Panc1 (cell line): Measurements from ENCODE around the gene CCDC148.

Experiments used
- POLR2AphosphoS5 ChIP-seq: IDR thresholded peaks from 2 replicates; pipeline ENCODE4 v1.6.1; 2012; ENCODE audit warnings: mild to moderate bottlenecking, low read depth, low read length, moderate library complexity
- TCF7L2 ChIP-seq: IDR thresholded peaks from 2 replicates; pipeline ENCODE4 v1.6.1; 2011; ENCODE audit warnings: mild to moderate bottlenecking, low read depth, low read length, inconsistent platforms
- TF ChIP-seq, protein P1 (sequence below): fragments of 450-650 bp; IDR thresholded peaks from 2 replicates; pipeline ENCODE4 v1.5.1; 2017; ENCODE audit warnings: mild to moderate bottlenecking

DNA sequence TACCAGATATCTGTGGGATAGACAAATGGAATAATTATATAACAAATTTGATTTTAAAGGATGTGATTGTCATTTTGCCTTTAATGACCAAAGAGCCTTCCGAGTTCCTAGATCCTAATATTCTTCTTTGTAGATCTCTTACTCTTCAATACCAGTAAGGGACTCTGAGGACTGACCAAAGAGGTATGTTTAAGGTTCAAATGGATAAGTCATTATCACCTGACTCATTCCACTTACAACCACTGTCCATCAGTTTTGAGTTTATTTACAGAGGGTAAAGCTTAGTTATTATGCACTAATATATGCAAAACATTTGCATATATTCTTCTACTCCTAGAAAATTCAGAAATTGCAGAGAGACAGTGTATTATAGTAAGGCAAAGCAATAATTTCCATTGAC is 62.7 kb downstream of the CCDC148 start:
- TF ChIP-seq TCF7L2 = no peak
- TF ChIP-seq, protein P1, sequence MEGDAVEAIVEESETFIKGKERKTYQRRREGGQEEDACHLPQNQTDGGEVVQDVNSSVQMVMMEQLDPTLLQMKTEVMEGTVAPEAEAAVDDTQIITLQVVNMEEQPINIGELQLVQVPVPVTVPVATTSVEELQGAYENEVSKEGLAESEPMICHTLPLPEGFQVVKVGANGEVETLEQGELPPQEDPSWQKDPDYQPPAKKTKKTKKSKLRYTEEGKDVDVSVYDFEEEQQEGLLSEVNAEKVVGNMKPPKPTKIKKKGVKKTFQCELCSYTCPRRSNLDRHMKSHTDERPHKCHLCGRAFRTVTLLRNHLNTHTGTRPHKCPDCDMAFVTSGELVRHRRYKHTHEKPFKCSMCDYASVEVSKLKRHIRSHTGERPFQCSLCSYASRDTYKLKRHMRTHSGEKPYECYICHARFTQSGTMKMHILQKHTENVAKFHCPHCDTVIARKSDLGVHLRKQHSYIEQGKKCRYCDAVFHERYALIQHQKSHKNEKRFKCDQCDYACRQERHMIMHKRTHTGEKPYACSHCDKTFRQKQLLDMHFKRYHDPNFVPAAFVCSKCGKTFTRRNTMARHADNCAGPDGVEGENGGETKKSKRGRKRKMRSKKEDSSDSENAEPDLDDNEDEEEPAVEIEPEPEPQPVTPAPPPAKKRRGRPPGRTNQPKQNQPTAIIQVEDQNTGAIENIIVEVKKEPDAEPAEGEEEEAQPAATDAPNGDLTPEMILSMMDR = no peak
- no peak for TF ChIP-seq POLR2AphosphoS5
